ENCODE results near the gene MEIOB.

Gene MEIOB

GRCh38 chr16:1785846-1786170 lies 86.2 kb downstream of the MEIOB start:
- DNase-seq: no peak

- DNase-seq: no peak
Observed at GRCh38 chr16:1784977-1785845, 86.8 kb downstream of the MEIOB start.
